NCI-H510A (cell line): Measurements from ENCODE around the gene SEC24C.
"Not testable (repeated sequence)": the region's sequence is repeated elsewhere in the genome, so short reads cannot be mapped to it uniquely, and the experiment has no call there.

Experiments
- DNase-seq: peaks from one replicate; lab custom pipeline; 2025; lab: John Stamatoyannopoulos, UW

SEC24C gene, protein sequence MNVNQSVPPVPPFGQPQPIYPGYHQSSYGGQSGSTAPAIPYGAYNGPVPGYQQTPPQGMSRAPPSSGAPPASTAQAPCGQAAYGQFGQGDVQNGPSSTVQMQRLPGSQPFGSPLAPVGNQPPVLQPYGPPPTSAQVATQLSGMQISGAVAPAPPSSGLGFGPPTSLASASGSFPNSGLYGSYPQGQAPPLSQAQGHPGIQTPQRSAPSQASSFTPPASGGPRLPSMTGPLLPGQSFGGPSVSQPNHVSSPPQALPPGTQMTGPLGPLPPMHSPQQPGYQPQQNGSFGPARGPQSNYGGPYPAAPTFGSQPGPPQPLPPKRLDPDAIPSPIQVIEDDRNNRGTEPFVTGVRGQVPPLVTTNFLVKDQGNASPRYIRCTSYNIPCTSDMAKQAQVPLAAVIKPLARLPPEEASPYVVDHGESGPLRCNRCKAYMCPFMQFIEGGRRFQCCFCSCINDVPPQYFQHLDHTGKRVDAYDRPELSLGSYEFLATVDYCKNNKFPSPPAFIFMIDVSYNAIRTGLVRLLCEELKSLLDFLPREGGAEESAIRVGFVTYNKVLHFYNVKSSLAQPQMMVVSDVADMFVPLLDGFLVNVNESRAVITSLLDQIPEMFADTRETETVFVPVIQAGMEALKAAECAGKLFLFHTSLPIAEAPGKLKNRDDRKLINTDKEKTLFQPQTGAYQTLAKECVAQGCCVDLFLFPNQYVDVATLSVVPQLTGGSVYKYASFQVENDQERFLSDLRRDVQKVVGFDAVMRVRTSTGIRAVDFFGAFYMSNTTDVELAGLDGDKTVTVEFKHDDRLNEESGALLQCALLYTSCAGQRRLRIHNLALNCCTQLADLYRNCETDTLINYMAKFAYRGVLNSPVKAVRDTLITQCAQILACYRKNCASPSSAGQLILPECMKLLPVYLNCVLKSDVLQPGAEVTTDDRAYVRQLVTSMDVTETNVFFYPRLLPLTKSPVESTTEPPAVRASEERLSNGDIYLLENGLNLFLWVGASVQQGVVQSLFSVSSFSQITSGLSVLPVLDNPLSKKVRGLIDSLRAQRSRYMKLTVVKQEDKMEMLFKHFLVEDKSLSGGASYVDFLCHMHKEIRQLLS

DNA sequence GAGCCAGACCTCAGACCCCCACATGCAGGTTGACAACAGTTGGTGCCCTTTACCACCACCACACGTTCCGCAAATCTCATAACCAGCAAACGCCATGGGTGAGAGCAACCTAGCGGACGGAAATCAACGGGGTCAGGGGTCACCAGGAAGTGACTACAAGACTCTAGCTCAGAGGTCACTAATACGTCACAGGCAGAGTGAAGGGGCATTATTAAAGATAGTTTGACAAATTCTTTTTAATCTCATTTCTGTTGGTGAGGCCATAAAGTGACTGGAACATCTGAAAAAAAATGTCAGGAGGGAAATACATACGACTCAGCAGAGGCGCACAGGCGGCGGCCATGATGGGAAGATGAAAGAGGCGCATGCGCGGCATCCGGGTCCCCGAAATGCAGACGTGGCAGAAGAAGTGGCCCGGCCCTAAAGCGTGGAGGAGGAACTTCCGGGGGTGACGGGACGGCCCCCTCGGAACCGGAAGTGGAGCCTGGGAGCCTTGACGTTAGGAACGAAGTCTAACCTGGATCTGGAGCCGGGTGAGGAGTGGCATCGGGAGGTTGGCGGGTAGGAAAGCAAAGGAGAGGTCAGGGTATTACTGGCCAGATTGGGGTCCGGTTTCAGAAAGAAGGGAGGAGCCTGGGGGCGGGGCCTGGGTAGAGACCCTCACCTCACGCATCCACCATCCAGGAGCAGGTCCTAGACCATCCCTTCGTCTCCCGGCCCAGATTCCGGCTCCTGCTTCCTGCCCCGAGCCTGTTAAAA is at the start of gene SEC24C:
Gene SEC24C, plus strand, starts transcription at position 468 of the 759 bp plus-strand sequence. CDS start 2,461 bp downstream, outside the sequence.
- peak; percentile 95 for DNase-seq

DNA sequence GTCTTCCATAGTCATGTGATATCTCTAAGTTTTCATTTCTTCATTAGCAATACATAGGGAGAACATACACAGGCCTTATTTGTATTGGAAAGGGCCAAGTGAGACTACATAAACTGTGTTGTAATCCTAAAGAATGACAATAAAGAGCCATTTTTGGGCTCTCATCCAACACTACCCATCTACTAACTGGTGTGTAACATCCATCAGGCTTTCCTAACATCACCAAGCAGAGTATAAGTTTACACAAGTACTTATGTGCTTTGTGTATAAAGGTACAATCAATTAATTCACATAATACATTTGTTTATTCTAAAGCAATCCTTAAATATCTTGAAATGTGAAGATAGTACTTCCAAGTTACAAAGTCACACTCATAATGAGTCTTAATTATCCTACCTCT is 48.9 kb upstream of the SEC24C start:
- DNase-seq, result not testable (repeated sequence)

DNA sequence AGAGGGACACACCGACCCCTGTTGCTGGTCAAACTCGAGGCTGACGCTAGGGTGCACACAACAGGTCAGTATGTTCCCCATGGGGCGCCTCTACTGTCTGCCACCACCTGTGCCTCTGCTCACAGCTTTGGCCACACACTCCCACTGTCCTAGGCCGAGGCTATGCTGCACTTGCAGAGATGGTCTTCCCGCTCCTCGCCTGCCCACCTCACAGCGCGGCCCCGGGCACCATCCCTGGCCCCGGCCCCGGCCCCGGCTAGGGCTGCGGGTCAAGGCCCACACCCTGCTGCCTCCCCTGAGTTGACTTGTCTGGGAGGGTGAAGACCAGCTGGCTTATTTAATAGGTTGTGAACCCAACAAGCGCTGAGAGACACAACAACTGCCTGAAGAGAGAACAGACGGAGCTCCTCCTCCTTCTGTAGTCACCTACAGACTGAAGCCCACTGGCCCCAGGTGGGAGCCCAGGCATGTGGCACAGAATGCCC is 46.5 kb upstream of the SEC24C start, which contains the start of gene AGAP5:
Gene AGAP5, minus strand, starts transcription at position 435 of the 485 bp plus-strand sequence. Its CDS starts 354 bp downstream, at position 81.
- DNase-seq, result not testable (repeated sequence)

- not testable (repeated sequence) for DNase-seq
These were observed 45.4 kb upstream of the SEC24C start for GRCh38 chr10:73698819-73699218.

GRCh38 chr10:73703924-73704323 is 40.2 kb upstream of the SEC24C start:
- not testable (repeated sequence) for DNase-seq

GRCh38 chr10:73705506-73706072 is 38.6 kb upstream of the SEC24C start:
- not testable (repeated sequence) for DNase-seq

DNA sequence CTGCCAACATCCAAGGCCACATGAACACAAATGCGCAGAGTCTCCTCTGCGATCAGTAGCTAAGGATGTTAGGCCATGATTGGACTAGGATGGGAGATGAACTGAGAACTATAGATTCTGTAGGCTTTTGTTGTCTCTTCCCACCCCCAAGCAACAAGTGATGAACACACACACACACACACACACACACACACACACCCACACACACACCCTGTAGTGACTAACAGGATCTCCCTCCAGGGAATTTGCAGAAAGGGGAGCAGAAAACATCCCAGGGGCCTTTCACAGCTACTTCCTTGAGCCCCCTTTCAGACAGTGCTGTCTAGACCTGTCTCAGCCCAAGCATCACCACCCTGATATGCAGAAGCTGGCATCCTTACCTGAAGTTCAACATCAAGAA is 37.7 kb upstream of the SEC24C start:
- DNase-seq, result not testable (repeated sequence)

GRCh38 chr10:73707628-73708027 is 36.5 kb upstream of the SEC24C start:
- DNase-seq, result not testable (repeated sequence)

- DNase-seq, result not testable (repeated sequence)
These were observed 36.0 kb upstream of the SEC24C start for GRCh38 chr10:73708122-73708521.

- DNase-seq, result not testable (repeated sequence)
These were observed 32.5 kb upstream of the SEC24C start for GRCh38 chr10:73711683-73712082.

GRCh38 chr10:73713912-73714311 is 30.3 kb upstream of the SEC24C start:
- not testable (repeated sequence) for DNase-seq

DNA sequence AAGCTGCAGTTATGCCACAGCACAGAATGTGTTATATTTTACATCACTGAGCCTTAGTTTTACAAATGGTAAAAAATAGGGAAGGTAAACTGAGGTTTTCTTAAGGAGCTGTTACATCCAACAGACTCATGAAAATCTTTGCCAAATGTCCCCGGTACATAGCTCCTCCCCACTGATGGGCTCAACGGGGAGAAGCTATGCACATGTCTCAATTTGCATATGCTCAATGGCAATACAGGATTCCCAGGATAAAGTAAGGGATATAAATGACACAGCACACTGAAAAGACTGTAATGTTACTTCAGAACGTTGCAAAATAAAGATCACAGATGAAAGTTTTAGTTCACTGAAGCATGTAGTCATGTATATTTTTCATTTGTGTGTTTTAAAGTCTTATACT is 29.7 kb upstream of the SEC24C start:
- DNase-seq, result not testable (repeated sequence)

- not testable (repeated sequence) for DNase-seq
These were observed 28.7 kb upstream of the SEC24C start for GRCh38 chr10:73715179-73716156.

- no peak for DNase-seq
These were observed 27.9 kb upstream of the SEC24C start for GRCh38 chr10:73716251-73716650.

DNA sequence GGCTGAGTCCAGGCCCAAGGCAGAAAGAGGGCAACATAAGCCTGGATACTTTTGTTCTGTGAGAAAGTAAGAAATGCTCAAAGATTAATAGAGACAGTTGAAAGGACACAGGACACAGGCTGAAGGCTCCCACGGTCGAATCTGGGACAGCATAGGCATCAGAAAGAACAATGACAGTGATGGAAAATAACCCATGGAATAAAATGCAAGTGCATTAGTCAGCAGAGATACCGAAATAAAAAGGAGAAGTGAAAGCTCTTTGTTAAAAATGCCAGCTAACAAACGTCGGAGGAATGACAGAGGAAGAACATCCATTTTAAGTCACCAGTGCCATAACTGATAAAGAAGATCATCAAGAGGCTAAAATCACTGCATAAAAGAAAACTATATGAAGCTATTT is 26.6 kb upstream of the SEC24C start:
- no peak for DNase-seq

DNA sequence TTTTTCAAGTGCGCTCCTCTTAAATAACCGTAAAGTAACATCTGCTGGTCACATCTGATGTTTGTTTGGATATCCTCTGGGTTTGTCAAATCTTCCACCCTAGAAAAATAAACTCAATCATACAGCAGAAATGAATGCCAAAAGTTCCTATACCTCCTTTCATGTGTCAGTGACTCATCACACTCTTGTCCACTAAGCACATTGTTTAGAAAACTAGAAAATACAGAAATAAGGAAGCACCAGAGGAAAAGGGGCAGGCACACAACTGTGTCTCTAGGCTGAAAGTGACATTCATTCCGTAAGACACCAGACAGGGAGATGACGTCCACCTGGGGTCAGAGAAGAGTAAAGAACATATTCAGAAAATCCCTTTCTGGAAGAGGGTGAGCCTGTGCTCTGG is 23.6 kb upstream of the SEC24C start:
- not testable (repeated sequence) for DNase-seq

GRCh38 chr10:73723516-73723915 is 20.7 kb upstream of the SEC24C start:
- no peak for DNase-seq

- DNase-seq, result not testable (repeated sequence)
These were observed 14.4 kb upstream of the SEC24C start for GRCh38 chr10:73729781-73730152.

GRCh38 chr10:73730153-73730906 is 13.8 kb upstream of the SEC24C start:
- DNase-seq, result peak; percentile 64
